ENCODE data around the gene COX19. TPM values are rescaled to one million over a fixed set of nuclear protein-coding genes. Genes with fewer than 3 reads are reported as not detected.

Gene COX19
- total and polyA plus RNA-seq, 2 donors (not counting 1 experiment from before 2014, with no cell fraction given) = 4.3 to 11.7 TPM

DNA sequence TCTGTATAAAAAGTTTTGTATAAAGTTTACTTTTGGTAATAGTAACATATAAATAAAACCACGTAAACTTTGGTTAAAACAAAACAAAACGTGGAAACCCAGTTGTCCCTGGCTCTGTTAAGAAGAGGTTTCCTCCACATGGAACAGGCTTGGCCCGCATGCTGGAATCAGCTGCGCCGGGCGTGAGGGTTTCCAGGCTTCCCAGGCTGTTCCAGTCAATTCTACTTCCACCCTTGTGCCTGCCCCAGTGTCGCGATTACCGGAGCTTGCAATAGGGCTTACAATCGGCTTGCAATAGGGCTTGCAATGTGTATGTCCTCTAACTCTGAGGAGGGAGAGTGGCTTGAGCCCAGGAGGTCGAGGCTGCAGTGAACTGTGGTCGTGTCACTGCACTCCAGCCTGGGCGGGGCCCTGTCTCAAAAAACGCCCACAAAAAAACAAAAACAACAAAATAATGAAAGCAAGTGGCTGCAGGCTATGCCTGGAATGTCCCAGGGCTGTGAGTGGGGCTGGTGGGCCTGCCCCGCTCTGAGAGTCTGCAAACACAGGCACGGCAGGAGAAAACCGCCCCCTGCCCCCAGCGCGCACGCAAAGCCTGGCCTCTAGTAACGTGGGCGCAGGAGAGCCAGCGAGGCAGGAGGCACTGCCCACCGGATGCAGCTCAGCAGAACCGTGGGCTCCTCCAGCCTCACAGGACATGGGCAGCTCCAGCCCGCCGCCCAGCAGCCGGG, 24.0 kb upstream of the COX19 start:
- TF ChIP-seq, protein P1, sequence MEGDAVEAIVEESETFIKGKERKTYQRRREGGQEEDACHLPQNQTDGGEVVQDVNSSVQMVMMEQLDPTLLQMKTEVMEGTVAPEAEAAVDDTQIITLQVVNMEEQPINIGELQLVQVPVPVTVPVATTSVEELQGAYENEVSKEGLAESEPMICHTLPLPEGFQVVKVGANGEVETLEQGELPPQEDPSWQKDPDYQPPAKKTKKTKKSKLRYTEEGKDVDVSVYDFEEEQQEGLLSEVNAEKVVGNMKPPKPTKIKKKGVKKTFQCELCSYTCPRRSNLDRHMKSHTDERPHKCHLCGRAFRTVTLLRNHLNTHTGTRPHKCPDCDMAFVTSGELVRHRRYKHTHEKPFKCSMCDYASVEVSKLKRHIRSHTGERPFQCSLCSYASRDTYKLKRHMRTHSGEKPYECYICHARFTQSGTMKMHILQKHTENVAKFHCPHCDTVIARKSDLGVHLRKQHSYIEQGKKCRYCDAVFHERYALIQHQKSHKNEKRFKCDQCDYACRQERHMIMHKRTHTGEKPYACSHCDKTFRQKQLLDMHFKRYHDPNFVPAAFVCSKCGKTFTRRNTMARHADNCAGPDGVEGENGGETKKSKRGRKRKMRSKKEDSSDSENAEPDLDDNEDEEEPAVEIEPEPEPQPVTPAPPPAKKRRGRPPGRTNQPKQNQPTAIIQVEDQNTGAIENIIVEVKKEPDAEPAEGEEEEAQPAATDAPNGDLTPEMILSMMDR (conservative IDR thresholded peaks at IDR 0.05 in 1 of 2, IDR thresholded peaks at IDR 0.05 in 1 of 2; ENCODE audit: low read depth in 1 of 2, low read length in 2 of 2) = no peak
- TF ChIP-seq EZH2 (IDR thresholded peaks at IDR 0.05; ENCODE audit: low read length, missing control alignments) = no peak
- Histone ChIP-seq H3K79me2 (ENCODE audit: control insufficient read depth, insufficient read depth, low read length) (no peaks in the 10 kb centered on the region), H3K9me3 (ENCODE audit: control insufficient read depth, insufficient read depth, low read depth, low read length) (no peaks in the 10 kb centered on the region), H3K27me3 (ENCODE audit: control insufficient read depth, insufficient read depth, low read length) (no peaks in the 10 kb centered on the region), H3K9ac (ENCODE audit: insufficient read depth, low read length) (no peak overlapping the region), H3K4me3 (replicated peaks in 1 of 4; ENCODE audit: control extremely low read depth in 1 of 4, insufficient read depth in 1 of 4, low read depth in 3 of 4, low read length in 4 of 4) (no peak overlapping the region), H2AFZ (ENCODE audit: low read length) (no peak overlapping the region), H3K27ac (ENCODE audit: insufficient read depth, low read length) (no peak overlapping the region), H4K20me1 (ENCODE audit: control insufficient read depth, extremely low read depth, insufficient read depth, low read length) (no peaks in the 10 kb centered on the region), H3K36me3 (ENCODE audit: control insufficient read depth, insufficient read depth, low read length) (peaks cover 7% of the 10 kb centered on the region), H3K4me2 (ENCODE audit: extremely low read depth, insufficient read depth, low read length) (no peak overlapping the region), H3K4me1 (ENCODE audit: control insufficient read depth, extremely low read depth, insufficient read depth, low read length) (no peaks in the 10 kb centered on the region)
- peak in 1 of 2 donors; percentile 6 for DNase-seq (ENCODE audit: low read depth in 2 of 2)

DNA sequence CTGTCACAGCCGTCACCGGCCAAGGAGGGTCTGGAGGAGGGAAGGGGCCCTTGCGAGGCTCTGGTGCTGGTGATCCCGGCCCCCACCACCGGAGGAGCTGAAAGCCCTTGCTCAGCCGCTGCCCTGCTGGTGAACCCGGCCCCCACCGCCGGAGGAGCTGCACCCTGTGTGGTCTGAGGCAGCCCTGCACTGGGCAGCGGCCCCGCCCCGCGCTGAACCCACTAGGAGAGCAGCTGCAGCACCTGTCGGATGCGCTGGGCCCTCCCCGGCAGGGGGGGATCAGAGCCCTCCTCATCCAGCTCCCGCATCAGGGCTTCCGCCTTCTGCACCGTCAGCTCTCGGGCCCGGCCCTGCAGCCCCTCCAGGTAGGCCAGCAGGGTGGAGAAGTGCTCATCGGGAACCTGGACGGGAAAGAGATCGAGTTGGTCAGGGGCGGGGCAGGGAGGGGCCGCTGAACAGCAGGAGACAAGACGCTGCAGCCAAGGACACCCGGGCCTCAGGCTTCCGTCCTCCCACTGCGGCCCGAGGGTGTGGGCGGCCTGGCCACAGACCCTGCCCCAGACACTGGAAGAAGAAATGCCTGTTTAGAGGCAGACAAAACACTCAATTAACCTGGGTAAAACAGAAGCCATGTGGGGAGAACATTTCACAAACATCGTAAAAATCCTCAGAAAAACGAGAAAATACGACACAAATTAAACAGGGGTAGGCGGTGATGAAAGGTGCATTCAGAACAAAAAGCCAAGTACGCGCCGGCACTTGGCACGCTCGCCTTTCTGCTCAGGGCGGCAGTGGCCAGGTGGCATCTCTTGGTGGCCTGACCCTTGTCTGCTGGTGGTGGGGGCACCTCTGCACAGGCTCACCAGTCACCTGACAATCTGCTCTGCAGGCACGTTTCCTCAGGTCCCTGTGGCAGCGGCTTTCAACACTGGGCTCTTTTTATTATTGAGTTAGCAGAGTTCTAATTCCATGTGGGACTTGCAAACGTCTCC, 22.4 kb upstream of the COX19 start:
- Histone ChIP-seq H3K36me3 (ENCODE audit: control insufficient read depth, insufficient read depth, low read length) (peaks cover 7% of the 10 kb centered on the region), H3K9ac (ENCODE audit: insufficient read depth, low read length) (no peak overlapping the region), H3K27ac (ENCODE audit: insufficient read depth, low read length) (no peak overlapping the region), H3K4me1 (ENCODE audit: control insufficient read depth, extremely low read depth, insufficient read depth, low read length) (no peaks in the 10 kb centered on the region), H2AFZ (ENCODE audit: low read length) (no peak overlapping the region), H3K9me3 (ENCODE audit: control insufficient read depth, insufficient read depth, low read depth, low read length) (no peaks in the 10 kb centered on the region), H3K4me2 (ENCODE audit: extremely low read depth, insufficient read depth, low read length) (no peak overlapping the region), H3K79me2 (ENCODE audit: control insufficient read depth, insufficient read depth, low read length) (no peaks in the 10 kb centered on the region), H3K27me3 (ENCODE audit: control insufficient read depth, insufficient read depth, low read length) (no peaks in the 10 kb centered on the region), H3K4me3 (replicated peaks in 1 of 4; ENCODE audit: control extremely low read depth in 1 of 4, insufficient read depth in 1 of 4, low read depth in 3 of 4, low read length in 4 of 4) (no peak overlapping the region), H4K20me1 (ENCODE audit: control insufficient read depth, extremely low read depth, insufficient read depth, low read length) (no peaks in the 10 kb centered on the region)
- no peak for TF ChIP-seq EZH2 (IDR thresholded peaks at IDR 0.05; ENCODE audit: low read length, missing control alignments)
- TF ChIP-seq, protein P1 (conservative IDR thresholded peaks at IDR 0.05 in 1 of 2, IDR thresholded peaks at IDR 0.05 in 1 of 2; ENCODE audit: low read depth in 1 of 2, low read length in 2 of 2) = no peak
- no peak for DNase-seq (ENCODE audit: low read depth in 2 of 2)

Data from fibroblast of lung (primary cell).